ELR (cell line): ENCODE measurements around the gene NUP93.

Source experiments
- DNase-seq: peaks from one replicate; pipeline ENCODE4 v3.0.0-alpha.2; 2015; ENCODE audit warnings: low read depth

The NUP93 gene

DNA sequence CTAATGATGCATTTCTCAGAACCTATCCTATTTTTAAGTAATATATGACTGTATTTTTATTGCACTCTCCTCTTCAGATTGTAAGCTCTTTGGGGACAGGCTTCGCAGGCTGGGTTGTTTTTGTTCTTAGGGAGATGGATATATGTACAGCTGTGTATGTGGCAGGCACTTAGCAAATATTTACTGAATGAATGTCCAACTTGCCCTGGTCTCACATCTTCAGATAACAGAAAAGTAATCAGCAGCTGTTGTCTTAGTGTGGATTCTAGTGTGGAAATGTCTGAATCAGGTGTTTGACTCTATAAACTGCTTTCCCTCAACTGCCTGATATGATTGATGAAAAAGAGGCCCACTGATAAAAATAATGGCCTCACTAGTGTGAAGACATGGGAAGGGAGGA, 88.0 kb downstream of the NUP93 start:
- DNase-seq = no peak

DNA sequence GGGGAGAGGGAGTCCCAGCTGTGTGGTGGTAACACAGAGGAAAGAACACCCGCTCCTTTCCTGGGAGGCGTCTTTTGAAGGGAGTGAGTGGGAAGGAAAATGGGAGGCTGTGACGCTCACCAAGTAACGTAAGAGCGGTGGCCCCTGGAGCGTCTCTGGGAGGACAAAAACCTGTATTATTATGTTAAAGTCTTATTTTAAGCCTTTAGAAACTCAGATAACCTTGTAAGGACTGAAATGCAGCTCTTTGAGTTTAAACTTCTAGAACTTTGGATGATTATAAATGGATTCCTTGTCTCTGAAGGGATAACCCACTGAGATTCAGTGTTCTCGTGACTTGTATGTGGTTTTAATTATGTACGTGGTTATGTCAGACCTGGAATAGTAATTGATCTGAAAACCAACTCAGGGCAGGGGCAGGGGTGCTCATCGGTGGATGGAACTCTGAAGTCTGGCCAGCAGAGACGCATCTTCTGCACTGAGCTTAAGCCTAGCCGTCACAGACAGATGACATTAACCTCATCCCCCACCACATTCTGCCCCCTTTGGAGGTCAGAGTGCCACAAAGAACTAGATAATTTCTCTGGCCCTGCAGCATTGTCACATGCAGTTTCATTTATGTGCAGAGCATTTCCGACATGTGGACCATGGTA, 93.3 kb downstream of the NUP93 start:
- DNase-seq = no peak

DNA sequence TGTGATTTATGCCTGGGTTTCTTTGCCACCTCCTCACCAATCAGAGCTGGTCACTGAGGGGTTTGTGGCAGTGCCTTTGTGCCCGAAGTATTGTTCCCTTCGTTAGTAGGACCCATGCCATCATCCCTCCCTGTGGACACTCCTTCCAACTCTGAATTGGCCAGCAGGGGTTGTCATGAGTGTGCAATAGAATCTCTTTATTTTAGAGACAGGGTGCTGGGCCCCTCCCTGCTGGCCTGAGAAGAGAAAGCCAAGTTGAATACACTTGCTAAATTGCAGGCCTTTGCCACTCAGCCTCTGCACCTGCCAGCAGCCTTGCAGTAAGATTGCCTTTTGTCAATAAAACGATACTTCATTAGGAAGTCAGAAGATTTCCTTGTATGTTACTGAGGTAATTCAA, 94.4 kb downstream of the NUP93 start:
- peak; percentile 41 for DNase-seq

DNA sequence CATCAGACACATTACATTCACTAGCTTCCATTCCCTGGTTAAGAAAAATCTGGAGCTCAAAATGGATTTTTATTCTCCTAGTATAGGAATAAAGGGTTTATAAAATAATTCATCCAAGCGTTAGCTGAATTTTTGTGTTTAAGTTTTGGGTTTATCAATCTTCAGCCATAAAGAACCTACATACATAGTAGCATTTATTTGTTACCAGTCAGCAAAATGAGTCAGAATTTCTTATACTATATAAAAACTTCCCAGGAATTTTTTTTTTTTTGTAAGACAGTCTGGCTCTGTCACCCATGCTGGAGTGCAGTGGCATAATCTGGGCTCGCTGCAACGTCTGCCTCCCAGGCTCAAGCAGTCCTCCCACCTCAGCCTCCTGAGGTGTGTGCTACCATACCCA, 94.9 kb downstream of the NUP93 start:
- DNase-seq = no peak

DNA sequence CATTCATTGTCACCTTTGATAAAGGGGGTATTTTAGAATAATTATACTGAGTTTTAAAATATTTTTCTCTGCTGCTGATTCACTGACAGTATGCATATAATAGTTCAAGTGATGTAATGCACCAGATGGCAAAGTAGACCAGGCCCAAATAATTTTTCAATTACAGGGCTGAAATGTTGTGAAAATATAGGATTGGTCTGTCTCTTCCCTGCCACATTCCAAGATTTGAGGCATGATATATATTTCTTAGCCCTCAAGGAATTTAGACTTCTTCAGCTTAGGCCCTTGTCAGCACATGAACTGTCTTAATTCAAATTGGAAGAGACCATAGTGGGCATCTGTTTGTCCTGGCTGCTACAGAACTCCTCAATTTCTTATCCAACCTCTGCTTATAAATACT, 95.9 kb downstream of the NUP93 start:
- DNase-seq = no peak

DNA sequence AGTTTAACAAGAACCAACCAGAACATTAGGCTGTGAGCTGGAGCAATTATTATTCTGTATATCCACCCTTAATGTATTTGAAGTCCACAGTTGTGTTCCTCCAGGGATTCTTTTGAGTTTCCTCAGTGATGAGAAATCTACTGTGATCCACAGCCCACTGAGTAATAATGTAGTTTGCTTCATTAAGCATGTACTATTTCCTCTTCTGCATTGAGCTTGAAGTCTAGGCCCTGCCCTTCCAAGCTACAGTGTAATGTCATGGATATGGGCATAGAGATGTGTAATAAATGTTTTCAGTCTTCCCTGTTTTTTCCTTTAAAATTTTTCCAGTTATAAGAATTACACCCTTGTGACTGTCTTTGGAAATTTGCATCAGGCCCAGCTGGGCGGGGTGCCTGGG, 98.7 kb downstream of the NUP93 start:
- no peak for DNase-seq

DNA sequence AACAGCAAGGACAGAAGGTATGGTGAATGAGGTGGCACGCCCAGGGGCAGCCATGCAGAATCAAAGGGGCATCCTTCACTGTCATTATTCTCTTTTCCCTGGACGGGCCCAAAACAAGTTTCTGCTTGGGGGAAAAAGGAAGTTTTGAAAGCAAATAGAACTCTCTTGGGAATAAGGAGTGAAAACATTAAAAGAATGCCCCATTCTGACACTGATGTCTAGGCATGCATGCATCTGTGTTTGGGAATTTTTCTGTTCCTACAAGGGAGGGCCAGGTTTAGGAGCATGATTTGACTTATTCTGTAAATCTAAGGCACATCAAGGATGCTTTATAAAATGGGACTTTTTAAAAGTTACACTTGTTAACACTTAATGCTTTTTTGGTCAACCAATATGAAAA, 100.7 kb downstream of the NUP93 start:
- no peak for DNase-seq

DNA sequence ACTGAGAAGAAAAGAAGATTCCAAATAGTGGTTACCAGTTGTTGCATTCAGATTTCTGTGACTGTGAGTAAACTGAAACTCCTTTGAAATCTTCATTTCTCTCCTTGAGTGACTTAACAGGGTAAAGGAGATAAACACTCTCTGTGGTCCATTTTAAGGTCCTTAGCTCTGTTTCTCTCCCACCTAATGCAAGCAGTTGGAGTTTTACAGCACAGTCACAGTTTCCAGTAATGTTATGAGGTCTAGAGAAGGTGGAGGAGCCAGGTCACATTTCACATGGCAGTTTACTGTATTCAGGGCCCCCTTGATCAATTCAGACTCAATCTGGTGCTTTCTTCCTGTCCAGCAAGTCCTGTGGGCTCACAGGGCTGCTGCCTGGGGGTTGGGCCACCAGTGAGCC, 102.8 kb downstream of the NUP93 start:
- no peak for DNase-seq

DNA sequence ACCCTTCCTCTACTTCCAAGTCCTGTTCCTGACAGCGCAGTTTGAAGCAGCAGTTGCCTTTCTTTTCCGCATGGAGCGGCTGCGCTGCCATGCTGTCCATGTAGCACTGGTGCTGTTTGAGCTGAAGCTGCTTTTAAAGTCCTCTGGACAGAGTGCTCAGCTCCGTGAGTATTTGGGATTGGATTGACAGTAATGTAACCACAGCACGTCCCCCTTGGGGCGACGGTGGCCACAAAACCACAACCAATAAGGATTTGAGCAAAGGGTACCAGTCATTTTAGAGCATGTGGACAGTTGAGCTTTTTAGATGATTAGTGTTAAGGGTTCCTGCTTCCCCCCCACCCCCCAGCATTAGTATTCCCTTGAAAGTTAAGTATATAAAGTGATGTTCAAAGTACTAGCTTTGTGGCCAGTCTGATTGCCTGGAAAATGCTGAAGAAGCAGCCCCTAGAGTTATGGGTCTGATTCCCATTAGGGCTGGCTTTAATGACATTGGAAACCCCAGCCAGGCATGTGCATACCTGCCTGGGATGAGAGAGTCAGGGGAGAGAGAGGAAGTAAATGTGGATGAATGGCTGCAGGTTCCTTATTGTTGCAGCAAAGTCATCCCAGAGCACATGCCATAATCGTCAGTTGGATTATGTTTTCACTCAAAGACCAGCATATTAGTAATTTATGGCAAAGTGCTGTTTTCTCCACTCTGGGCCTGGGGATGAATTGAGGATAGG, 103.5 kb downstream of the NUP93 start:
- DNase-seq = no peak

DNA sequence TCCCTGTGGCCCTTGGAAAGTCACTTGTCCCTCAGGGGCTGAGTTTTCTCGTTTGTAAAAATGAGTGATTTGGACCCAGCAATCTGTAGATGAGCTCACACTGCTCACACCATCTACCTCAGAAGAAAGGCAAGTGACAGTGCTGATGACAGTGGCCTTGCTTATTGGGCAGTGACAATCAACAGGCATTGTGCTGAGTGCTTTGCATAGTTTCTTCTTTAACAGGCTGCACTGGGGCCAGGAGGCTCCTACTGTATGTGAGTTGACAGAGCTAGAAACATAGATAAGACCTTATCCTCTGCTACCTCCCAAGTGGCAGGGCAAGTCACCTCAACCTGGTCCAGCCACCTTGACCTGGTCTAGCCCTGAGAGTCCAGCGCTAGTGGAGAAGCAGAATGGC, 105.4 kb downstream of the NUP93 start:
- no peak for DNase-seq

DNA sequence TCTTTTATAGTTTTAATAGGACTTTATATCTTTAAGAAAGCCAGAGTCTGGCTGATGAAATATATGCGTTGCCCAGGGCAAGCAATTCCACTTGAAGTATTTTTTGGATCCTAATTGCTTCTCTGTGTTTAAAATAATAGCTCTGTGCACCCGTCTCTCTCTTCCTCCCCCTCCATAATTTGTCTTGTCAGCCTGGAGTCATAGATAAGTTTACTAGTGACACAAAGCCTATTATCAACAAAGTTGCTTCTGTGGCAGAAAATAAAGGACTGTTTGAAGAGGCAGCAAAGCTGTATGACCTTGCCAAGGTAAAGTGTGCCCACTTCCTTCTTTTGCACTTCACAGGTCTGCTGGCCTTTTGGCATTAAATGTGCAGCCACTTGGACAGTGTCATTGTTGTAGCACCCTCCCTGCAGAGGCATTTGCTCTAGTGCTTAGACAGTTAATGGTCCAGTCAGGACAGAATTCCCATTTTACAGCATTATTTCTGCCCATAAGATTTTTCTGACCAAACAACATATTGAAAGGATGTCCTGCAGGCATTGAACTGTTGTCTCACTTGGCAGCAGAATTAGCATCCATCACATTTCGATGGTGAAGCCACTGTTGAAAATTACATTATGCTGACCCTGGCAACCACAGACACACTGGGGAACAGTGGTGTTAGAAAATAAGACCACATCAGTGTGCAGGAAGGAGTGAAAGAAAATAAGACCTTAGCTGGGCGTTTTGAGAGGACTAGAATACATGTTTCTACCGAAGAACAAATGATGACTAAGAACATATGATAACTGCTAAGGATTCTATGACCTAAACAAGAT, 106.7 kb downstream of the NUP93 start:
- no peak for DNase-seq

DNA sequence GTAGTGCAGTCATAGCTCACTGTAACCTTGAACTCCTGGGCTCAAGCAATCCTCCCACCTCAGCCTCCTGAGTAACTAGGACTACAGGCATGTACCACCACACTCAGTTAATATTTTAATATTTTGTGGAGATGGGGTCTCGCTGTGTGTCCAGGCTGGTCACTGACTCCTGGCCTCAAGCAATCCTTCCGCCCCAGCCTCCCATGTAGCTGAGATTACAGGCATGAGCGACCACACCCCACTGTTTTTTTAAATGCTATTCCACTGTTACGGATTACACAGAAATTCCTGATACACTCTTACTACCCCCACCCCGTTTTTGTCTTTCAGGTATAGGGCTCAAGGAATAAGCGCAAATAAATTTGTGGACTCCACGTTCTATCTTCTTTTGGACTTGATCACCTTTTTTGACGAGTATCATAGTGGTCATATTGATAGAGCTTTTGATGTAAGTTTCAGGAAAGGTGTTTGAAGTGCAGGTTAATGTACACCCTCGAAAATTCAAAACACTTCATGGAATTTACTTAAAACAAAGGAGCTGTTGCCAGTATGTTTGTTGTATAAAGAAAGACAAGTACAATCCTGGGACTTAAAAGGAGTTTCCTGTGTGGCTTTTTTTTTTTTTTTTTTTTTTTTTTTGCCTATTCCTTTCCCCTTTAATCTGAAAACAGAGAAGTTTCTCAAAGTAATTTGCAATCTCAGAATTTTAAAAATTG, 108.9 kb downstream of the NUP93 start:
- no peak for DNase-seq

DNA sequence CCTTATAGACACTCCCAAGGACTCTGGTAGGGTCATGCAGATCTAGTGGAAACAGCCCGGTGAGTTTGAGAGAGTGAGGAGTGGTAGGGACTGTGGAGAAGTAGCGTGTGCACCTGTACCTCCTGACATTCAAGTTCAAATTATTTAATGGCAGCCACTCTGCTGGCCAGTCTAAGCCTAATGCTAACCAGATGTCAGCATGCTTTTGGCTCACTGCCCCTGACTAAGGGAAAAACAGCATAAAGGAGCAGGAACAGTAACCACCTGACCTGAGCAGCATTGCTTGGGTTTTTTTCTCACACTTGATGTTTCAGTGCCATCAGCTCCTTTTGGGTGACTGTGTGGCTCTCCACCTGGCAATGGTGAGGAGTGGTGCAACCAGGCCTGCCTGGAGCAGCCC, 111.3 kb downstream of the NUP93 start:
- no peak for DNase-seq

DNA sequence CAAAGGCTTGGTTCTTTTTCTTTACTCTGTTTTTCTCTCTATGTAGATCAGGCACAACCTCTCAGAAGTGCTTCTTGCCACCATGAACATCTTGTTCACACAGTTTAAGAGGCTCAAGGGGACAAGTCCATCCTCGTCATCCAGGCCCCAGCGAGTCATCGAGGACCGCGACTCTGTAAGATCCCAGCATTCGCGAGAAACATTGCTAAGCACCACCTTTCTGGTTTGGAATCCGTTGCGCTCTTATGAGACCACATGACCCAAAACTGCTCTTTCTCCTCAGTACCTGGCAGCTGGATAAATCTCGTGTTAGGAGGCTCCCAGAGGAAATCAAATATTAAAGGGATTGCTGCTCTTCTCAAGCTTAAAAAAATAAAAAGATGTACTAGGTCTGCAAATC, 111.7 kb downstream of the NUP93 start:
- DNase-seq = no peak

DNA sequence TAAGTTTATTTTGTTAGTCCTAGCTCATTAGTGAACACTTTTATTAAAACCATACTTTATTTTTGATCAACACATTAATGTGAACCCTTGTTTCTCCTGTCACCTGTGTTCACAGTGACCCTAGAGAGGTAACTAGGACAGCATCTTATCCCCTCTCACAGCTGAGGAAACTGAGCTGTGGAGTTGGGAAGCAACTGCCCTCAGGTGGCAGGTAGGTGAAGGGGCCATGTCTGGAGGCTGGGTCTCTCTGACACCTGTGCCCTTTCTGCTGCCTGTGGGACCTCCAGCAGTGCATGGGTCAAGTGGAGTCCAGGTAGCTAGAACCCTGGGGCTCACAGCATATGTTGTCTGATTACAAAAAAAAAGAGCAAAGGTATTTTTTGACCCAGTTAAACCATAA, 112.2 kb downstream of the NUP93 start:
- no peak for DNase-seq

DNA sequence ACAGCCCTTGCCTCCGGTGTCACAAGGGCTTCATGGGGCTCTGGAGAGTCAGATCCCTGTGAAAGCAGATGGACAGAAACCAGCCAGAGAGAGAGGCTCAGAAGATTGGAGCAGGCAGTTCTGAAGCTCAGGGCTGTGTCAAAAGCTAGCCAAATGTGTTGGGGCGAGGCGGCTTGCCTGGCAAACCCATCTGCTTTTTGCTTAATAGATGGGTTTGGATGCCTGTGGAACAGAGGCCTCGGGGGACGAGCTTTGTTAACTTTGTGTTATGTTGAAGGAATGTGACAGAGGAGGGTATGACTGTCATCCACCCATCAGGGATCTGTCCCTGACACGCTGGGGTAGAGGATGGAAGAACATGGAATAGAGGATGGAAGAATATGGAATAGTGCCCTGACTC, 114.1 kb downstream of the NUP93 start:
- no peak for DNase-seq

DNA sequence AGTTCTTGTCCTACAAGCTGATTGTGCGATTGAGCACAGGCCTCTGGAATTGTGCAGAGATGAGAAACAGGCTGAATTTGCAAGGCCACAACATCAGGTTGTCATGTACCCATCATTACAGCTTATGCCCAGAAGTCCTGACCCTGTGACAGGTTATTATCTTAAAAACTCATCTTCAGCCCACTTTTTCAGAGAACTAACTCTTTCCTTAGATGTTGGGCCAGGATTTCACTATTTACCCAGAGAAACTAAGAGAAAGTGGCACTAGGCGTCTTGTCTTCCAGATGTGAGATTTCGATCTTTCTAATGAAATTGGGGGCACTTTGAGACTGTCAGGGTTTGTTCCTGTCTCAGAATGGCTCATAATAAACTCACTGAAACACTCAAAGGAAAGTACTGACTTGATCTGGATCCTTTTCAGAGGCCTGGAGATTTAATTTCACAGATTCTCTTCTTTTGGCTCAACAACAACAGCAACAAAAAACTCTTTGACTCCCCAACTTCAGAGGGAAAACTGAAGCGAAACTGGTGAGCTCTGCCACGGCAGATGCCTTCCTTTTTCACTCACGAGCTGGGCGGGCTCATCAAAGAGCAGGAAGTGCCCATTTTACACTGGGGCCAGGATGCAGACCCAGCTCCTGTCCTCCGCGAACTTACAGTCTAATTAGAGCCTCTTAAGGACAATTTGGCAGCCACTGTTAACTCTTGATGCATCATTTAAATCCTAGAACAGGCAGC, 117.4 kb downstream of the NUP93 start:
- DNase-seq = peak; percentile 37

DNA sequence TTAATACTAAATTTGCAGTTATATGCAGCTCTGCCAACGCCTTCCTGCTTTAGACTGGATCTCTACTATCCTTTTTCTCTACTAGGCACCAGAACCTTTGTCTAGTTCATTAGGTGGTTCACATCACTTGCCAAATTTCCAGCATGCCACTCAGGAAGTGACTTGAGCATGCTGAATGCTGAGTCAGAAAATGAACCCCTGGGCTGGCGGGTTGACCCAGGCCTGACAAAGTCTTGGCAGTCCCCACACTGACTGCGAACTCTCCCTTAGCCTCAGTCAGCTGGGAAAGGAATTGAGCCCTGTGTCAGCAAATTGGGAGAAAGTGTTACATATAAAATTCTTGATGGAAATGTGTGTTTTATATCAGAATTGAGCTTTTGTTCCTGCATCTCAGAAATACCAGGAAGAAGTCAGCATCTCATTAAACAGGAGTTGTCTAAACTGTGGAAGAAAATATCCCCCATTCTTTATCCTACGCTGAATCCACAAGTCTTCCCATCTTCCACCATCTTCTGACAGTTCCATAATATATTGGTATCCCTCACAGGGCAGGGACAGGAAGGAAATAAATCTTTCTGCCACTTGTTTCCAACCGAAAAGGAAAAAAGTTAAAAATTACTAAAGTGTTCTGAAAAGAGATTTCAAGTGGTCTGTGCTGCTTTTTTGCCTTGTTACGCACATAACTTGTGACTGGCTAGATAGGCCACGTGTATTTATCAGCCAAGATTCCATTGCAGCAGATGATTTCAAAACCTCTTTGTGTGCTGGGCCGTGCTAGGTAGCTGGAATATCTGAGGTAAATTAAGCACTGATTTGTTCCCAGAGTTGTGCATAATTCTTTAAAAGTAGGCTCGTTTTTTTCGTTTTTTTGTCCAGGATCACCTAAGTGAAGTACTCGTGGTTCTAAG, 118.4 kb downstream of the NUP93 start:
- peak; percentile 90 for DNase-seq

DNA sequence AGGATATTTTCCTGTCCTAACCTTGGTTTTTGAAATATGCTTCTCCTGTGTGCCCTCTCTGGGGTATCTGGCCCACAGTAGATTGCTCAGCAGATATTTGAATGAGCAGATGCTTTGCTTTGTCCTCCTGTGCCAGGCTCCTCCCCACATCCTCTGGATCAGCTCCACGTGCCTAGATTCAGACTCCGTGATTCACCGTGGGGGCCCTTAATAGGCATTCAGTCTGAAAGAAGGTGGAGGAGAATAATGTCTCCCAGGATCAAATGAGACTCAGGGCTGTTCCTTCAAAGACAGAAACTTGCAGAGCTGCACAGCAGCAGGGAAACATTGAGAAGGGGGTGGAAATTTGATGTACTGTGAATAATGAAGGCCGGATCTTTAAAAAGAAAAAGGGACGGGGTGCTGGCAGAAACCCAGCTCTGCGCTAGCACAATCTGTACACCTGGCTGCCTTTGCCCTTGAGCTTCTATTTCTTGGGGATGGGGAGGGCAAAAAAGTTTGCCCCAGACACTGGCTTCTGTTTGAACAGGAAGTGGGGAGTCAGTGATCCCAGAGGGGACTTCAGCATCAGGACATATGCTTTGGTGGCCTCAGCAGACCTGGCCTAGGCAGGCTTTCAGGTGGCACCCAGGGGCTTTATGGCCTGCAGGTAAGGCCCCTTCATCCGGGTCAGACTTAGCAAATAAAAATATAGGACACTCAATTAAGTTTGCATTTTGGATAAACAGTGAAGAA, 119.2 kb downstream of the NUP93 start:
- DNase-seq = peak; percentile 93
